ENCODE data around the gene DLGAP1. TPM values are rescaled to one million over a fixed set of nuclear protein-coding genes. Genes with fewer than 3 reads are reported as not detected.

Gene DLGAP1
- total and polyA plus RNA-seq, 2 of the 8 experiments (the other 6 are each of a cell fraction or from before 2014, with no cell fraction given), result 11.8 to 16.9 TPM

DNA sequence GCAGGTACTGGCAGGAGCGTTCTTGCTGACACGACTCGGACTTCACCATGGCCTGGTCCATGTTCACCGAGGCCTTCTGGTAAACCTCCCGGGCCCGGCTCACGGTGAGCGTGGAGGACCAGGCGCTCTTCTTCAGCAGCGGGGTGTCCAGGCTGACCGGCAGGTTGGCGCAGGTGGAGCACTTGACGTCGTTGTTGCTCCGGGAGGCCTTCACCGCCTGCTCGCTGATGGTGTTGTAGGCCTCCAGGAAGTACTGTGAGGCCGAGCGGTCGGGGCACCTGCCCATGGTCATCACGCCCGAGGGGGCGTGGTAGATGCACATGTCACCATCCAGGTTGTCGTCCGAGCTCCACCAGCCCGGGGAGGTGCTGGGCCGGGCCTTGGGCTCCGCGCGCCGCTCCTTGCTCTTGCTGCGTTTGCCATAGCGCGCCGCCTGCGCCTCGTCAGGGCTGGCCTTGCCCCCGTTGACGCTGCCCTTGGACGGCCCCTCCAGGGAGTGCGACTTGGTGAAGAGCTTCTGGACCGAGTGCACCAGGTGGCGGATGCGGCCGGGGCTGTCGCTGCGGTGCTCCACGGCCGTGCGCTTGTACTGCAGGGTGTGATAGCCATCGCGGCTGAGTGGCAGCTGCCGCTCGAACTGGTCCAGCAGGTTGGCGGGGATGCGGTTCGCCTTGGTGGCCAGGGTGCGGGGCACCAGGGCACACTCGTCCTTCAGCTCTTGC, 575.8 kb downstream of the DLGAP1 start:
- H4K8ac ChIP-seq (ENCODE audit: extremely low read depth, insufficient read depth, low read length), result no peak overlapping the region
- H4K91ac ChIP-seq (replicated peaks; ENCODE audit: insufficient read length, low read length), result no peak overlapping the region
- no peak for DNase-seq (ENCODE audit: low read depth in 1 of 2, low spot score in 2 of 2)
- H3K4me3 ChIP-seq (ENCODE audit: extremely low read depth in 1 of 4, insufficient read depth in 2 of 4, low read depth in 3 of 4, low read length in 4 of 4), result no peak overlapping the region
- CTCF ChIA-PET (ENCODE audit: partially characterized antibody), result interaction anchor here (0.9 to 2.6 kb wide), 4 partner anchors 10 to 107 kb away, joined by 3 to 13 read pairs (median 7); no protein-coding TSS in a partner anchor
- H3K4ac ChIP-seq (replicated peaks; ENCODE audit: insufficient read length, low read depth, low read length), result no peak overlapping the region
- POLR2A ChIA-PET (ENCODE audit: partially characterized antibody), result interaction anchor here (1.1 to 1.5 kb wide), 2 partner anchors 9 to 11 kb away, joined by 3 read pairs; no protein-coding TSS in a partner anchor
- H3K23me2 ChIP-seq (ENCODE audit: low read depth, low read length), result no peaks in the 10 kb centered on the region
- no peak overlapping the region for H2AFZ ChIP-seq (ENCODE audit: low read length)
- H2BK20ac ChIP-seq (ENCODE audit: low read length), result no peak overlapping the region
- TF ChIP-seq SIN3A (conservative IDR thresholded peaks at IDR 0.05 in 1 of 2, IDR thresholded peaks at IDR 0.05 in 1 of 2; ENCODE audit: low read depth in 1 of 2, low read length in 2 of 2) (no peak), SP1 (IDR thresholded peaks at IDR 0.05; ENCODE audit: low read depth, low read length) (no peak), SAP30 (IDR thresholded peaks at IDR 0.05; ENCODE audit: insufficient read depth, insufficient replicate concordance, low read length) (no peak), POLR2A (IDR thresholded peaks at IDR 0.05; ENCODE audit: control extremely low read depth in 1 of 2, low read depth in 2 of 2, low read length in 2 of 2) (no peak), POLR2AphosphoS5 (IDR thresholded peaks at IDR 0.05; ENCODE audit: low read depth, low read length) (no peak)
- peaks cover 0 to 2% (median 0%) of the 10 kb centered on the region in 4 experiments; a peak in 1 of 7 replicates for H3K4me1 ChIP-seq (replicated peaks in 1 of 4; ENCODE audit: control insufficient read depth in 3 of 4, insufficient read depth in 4 of 4, low read length in 3 of 4)
- H3K27ac ChIP-seq (ENCODE audit: low read depth, low read length), result no peak overlapping the region
- FAIRE-seq, result no peak
- H2BK15ac ChIP-seq (ENCODE audit: low read length), result no peak overlapping the region
- WGBS, 2 experiments (ENCODE audit: extremely low coverage in 1 of 2, insufficient coverage in 1 of 2, insufficient read length in 1 of 2, insufficient replicate concordance in 2 of 2, low coverage in 1 of 2, low lambda C conversion rate in 2 of 2, missing lambda C conversion rate in 1 of 2), result 95% methylated on average over 45 of the region's 59 CpGs; no CpG with 5 or more reads in 1 of the 2 experiments
- no peak overlapping the region for H2BK120ac ChIP-seq (replicated peaks; ENCODE audit: low read depth, low read length)
- no peaks in the 10 kb centered on the region for H4K20me1 ChIP-seq (replicated peaks in 1 of 2; ENCODE audit: control insufficient read depth in 1 of 2, insufficient read depth in 2 of 2, low read length in 2 of 2)
- no peak overlapping the region for H3K56ac ChIP-seq (replicated peaks; ENCODE audit: insufficient read length, low read depth, low read length)
- H3K9ac ChIP-seq (replicated peaks in 1 of 4; ENCODE audit: extremely low read depth in 1 of 4, low read depth in 3 of 4, low read length in 3 of 4), result no peak overlapping the region
- no peaks in the 10 kb centered on the region for H3K9me3 ChIP-seq (ENCODE audit: insufficient read depth in 2 of 2, low read depth in 1 of 2, low read length in 1 of 2)
- no peaks in the 10 kb centered on the region for H3K79me1 ChIP-seq (ENCODE audit: low read depth, low read length)
- no peak overlapping the region for H2BK12ac ChIP-seq (ENCODE audit: low read depth, low read length)
- no peak overlapping the region for H3K4me2 ChIP-seq (ENCODE audit: insufficient read depth in 1 of 2, low read depth in 2 of 2, low read length in 2 of 2)
- H2AK5ac ChIP-seq (ENCODE audit: low read depth, low read length), result no peak overlapping the region
- H4K5ac ChIP-seq (ENCODE audit: insufficient read length, low read depth, low read length), result no peak overlapping the region
- H3K27me3 ChIP-seq (replicated peaks in 1 of 4; ENCODE audit: control insufficient read depth in 3 of 4, extremely low read depth in 1 of 4, insufficient read depth in 3 of 4, low read length in 3 of 4), result no peaks in the 10 kb centered on the region
- no peak overlapping the region for H3K18ac ChIP-seq (ENCODE audit: extremely low read depth, low read length)
- no peak overlapping the region for H3K23ac ChIP-seq (ENCODE audit: insufficient read length)
- no peak overlapping the region for H3K14ac ChIP-seq (ENCODE audit: insufficient read length)
- no peaks in the 10 kb centered on the region for H3K79me2 ChIP-seq (ENCODE audit: control insufficient read depth in 1 of 2, insufficient read depth in 2 of 2, low read length in 2 of 2)
- peaks cover 0 to 10% (median 0%) of the 10 kb centered on the region in 4 experiments; a peak in 2 of 8 replicates for H3K36me3 ChIP-seq (ENCODE audit: control insufficient read depth in 2 of 4, insufficient read depth in 4 of 4, low read length in 3 of 4)
- peak overlapping the region; percentile 8; the same call in 1 of the 2 replicates for H2BK5ac ChIP-seq (ENCODE audit: low read depth, low read length)
